Subcutaneous preadipocyte (primary cell): ENCODE measurements around the gene LHX2. TPM values are rescaled to one million over a fixed set of nuclear protein-coding genes. Genes with fewer than 3 reads are reported as not detected.

ENCODE experiments used
- total RNA-seq: library from RNA; depleted of rRNA; stranded (reverse); fragments of >200 nt; gene quantifications from 2 replicates; pipeline ENCODE4 v1.2.3, GENCODE V29; 2012

The LHX2 gene, protein sequence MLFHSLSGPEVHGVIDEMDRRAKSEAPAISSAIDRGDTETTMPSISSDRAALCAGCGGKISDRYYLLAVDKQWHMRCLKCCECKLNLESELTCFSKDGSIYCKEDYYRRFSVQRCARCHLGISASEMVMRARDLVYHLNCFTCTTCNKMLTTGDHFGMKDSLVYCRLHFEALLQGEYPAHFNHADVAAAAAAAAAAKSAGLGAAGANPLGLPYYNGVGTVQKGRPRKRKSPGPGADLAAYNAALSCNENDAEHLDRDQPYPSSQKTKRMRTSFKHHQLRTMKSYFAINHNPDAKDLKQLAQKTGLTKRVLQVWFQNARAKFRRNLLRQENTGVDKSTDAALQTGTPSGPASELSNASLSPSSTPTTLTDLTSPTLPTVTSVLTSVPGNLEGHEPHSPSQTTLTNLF
- not detected in 2 replicates for total RNA-seq

GRCh38 chr9:124011460-124012301 is at the start of gene LHX2:
LHX2 (plus strand) TSS chr9:124011768; CDS start chr9:124012349, 581 bp downstream.

Other genes with a start within 250 kb of the LHX2 start
- gene DENND1A, start 81.6 kb upstream of the LHX2 start, total RNA-seq: 23.9 and 37.5 TPM in 2 replicates
- gene NEK6, start 246.2 kb downstream of the LHX2 start, total RNA-seq: 30.7 and 41.9 TPM in 2 replicates